ENCODE results near the gene MAST3.

Gene MAST3

GRCh38 chr19:18112989-18113478 lies 15.5 kb downstream of the MAST3 start:
- DNase-seq (ENCODE audit: low spot score), result peak; percentile 67

DNA sequence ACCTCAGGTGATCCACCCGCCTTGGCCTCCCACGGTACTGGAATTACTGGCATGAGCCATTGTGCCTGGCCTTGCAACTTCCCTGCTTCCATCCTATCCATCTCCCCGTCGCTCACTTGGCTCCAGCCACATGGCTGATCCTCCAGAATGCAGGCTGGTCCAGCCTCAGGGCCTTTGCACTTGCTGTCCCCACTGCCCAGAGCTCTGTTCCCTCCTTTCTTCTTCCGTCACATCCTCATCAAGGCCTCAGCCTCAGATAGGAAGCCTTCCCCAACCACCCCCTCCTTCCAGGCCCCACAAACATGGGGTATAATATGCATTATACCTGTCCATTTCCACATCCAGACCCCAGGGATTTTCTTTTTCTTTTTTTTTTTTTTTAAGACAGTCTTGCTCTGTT lies 16.2 kb downstream of the MAST3 start:
- DNase-seq (ENCODE audit: low spot score), result no peak

DNA sequence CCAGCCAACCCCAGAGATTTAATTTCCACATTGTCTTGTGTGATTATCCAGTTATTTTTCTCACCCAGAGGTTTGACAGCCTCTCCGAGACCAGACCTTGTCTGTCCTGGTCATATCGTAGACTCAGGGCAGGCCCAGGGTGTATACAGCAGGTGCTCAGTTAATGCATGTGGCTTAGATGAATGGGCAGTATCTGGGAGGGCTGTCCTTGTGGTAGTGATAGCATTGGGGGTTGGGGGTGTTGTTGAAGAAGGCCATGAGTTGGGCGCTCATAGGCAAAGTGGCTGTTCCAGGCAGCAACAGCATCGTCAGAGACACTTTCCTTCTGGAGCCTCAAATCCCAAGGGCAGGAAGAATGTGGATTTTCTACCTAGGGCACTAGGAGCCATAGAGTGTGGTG lies 16.9 kb downstream of the MAST3 start:
- no peak for DNase-seq (ENCODE audit: low spot score)

DNA sequence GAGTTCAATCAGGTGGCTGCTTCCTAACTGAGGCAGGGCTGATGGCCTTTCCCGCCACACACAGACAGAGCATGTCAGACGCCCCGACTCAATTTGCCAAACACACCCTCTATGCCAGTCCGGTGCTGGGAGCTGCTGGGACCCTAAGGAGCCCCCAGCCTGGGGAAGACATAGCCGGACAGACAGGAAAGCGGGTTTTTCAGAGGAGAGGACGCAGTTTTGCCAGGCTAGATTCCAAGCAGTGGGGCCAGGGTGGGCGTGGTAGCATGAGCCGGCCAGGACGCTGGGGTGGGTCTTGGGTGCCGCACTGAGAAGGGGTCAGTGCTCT lies 19.8 kb downstream of the MAST3 start:
- no peak for DNase-seq (ENCODE audit: low spot score)

DNA sequence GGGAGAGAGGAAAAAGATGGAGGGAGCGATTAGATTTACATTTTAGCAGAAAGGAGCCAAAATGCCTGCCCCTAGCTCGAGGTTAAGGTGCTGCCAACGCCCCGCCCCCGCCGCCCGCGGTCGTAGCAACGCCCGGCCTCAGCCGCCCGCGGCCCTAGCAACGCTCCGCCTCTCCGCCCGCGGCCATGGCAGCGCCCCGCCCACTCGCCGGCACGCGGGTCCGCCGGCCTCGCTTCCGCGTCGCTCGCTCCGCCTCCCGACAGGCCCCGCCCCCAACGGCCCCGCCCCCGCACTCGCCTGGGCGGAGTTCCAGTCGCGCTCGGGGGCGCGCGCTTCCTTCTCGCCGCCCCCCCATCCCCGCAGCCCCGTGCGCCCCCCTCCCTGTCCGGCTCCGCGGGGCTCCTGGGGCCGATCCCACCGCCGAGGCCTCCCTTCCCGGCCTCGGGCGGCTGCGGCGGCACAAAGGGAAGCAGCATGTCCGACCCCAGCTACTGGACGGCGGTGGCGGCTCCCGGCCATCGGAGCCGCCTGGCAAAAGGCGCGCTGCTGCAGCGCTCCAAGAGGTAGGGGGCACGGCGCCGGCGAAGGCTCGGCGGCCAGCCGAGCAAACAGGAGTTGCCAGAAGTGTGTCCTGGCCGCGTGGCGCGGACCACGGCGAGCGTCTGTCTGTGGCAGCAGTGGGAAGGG lies 20.3 kb downstream of the MAST3 start:
- peak; percentile 99 for DNase-seq (ENCODE audit: low spot score)

GRCh38 chr19:18118420-18119012 lies 20.9 kb downstream of the MAST3 start:
- DNase-seq (ENCODE audit: low spot score), result no peak

DNA sequence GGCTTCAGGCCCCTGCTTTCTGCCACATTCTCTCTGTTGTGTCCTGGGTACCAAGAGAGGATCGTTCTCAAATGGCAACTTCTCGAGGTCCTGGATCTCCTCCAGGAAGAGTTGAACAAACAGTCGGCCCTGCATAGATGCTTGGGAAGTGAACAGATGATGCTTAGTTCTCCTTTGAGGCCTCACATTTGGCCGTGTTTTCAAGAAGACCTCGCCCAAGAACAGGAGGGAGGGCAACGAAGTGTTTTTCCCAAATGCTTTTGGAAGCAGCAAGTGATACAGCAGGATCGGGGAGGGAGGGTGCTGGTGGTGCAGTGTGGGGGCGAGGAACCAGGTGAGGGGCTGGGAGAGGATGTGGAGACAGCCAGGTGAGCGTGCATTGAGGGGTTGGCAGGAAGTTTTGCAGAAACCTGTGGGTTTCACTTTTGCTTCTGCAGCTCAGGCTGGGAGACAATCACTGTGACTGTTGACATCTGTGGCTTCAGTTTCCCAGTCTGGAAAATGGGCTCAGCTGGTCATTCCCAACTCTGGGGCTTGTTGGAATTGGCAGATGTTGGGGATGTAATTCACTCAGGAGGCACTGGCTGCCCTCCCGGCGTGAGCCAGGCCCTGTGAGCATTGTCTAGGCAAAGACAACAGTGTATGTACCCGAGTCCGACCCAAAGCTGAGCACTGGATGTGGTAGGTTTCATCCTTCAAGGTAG lies 21.6 kb downstream of the MAST3 start:
- peak; percentile 53 for DNase-seq (ENCODE audit: low spot score)

DNA sequence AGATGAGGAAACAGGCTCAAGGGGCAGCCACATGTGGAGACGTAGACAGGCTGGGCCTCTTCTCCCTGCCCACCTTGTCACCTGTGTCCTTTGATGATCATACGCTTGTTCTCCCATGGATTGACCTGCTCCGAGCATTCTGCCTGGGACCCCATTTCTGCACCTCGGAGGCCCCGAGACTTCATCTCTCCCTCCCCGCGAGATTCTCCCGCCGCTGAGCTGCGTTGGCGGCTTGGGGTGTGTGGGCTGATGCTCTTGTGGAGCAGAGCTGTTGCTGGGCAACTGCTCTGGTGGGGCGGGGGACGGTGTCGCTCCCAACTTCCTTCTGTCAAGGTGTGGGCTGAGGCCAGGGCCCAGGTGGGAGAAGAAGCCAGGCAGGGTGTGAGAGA lies 22.1 kb downstream of the MAST3 start:
- no peak for DNase-seq (ENCODE audit: low spot score)

GRCh38 chr19:18120127-18120526 lies 22.5 kb downstream of the MAST3 start:
- no peak for DNase-seq (ENCODE audit: low spot score)

- DNase-seq (ENCODE audit: low spot score), result no peak
These were observed 23.6 kb downstream of the MAST3 start for GRCh38 chr19:18121166-18121565.

DNA sequence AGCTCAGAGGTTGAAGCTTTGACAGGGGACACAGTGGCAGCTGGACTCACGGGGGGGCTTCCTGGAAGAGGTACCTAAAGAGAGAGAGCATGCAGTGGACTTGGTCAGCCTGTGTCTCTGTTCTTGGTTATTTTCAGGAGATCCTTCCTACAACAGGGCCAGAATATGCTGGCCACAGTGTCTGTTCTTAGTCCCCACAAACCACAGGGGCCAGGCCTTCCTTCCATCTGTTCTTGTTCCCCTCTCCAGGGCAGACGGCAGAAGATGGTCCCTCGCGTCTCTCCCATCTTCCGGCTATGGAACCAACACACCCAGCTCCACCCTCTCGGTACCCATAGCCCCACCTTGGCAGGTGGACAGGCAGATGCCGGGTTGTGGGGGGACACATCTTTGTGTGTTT lies 24.8 kb downstream of the MAST3 start:
- no peak for DNase-seq (ENCODE audit: low spot score)

- no peak for DNase-seq (ENCODE audit: low spot score)
These were observed 25.6 kb downstream of the MAST3 start for GRCh38 chr19:18122860-18123795.

GRCh38 chr19:18123819-18124218 lies 26.2 kb downstream of the MAST3 start:
- DNase-seq (ENCODE audit: low spot score), result no peak

DNA sequence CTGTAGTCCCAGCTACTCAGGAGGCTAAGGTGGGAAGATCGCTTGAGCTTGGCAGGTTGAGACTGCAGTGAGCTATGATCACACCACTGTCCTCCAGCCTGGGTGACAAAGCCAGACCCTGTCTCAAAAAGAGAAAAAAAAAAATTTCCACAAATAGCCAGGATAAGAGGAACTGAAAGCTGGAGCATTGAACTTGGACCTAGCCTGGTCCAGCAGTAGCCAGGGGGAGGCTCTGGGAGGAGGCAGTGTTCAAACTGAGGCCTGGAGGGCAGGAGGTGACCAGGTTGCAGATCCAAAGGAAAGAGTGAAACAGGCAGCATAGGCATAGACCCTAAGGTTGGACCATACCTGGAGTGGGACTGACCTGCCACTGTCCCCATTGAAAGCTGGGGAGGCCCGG lies 28.5 kb downstream of the MAST3 start:
- DNase-seq (ENCODE audit: low spot score), result no peak

DNA sequence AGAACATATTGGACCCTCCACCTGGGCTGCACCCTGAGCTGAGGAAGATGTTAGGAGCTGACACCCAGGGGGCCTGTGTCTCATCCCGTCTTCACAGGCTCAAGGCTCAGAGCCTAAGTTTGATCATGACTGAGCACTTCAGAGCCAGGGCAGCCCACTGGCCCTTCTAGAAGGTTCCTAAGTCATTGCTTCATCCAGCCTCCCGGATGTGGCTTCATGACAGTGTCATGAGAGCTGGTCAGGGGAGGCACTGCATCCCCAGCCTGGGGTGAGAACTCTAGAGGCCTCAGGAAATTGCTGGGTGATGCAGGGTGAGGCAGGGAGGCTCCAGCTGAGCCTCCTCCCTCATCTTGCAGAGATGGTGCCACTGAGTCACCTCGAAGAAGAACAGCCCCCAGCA lies 30.5 kb downstream of the MAST3 start:
- DNase-seq (ENCODE audit: low spot score), result no peak

- DNase-seq (ENCODE audit: low spot score), result no peak
These were observed 31.2 kb downstream of the MAST3 start for GRCh38 chr19:18128805-18129204.

DNA sequence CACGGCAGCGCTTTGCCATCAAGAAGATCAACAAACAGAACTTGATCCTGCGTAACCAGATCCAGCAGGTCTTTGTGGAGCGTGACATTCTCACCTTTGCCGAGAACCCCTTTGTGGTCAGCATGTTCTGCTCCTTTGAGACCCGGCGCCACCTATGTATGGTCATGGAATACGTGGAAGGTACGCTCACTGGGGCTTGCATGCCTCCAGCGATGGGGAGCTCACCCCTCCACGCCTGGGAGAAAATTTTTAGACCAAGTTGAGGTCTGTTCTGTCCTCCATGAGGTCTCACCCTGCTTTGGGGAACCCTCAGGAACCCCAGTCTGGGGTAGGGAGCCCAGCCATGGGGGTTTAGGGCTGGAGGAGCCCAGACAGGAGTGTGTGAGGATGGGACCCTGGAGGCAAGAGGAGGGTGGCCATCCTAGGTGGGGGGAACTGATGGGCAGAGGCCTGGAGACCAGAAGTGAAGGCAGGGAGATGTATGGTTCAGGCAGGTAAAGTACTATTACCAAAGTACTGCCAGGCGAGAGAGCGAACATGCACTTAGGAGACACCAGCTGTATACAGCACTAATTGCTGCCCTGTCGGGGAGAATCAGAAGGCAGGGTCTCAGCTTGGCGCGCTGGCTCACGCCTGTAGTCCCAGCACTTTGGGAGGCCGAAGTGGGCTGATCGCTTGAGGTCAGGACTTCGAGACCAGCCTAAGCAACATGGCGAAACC lies 33.1 kb downstream of the MAST3 start:
- no peak for DNase-seq (ENCODE audit: low spot score)

GRCh38 chr19:18131841-18132596 lies 34.4 kb downstream of the MAST3 start:
- no peak for DNase-seq (ENCODE audit: low spot score)

- no peak for DNase-seq (ENCODE audit: low spot score)
These were observed 38.4 kb downstream of the MAST3 start for GRCh38 chr19:18135712-18136584.

GRCh38 chr19:18137242-18137641 lies 39.7 kb downstream of the MAST3 start:
- DNase-seq (ENCODE audit: low spot score), result no peak

Measured in germinal center (tissue), 1 donor.